OCI-LY3 (cell line): ENCODE results near the gene KCNAB1.

Source experiments
- CTCF ChIP-seq: fragments of 200-600, 300-600 bp; sonication (generic); IDR thresholded peaks from 2 replicates; pipeline ENCODE4 v1.5.1; 2014; ENCODE audit warnings: antibody characterized with exemption, low read length, low read depth
- EZH2phosphoT487 ChIP-seq: fragments of 200-600 bp; shearing (Covaris generic); IDR thresholded peaks from 2 replicates; pipeline ENCODE4 v1.6.1; 2018; ENCODE audit warnings: antibody characterized with exemption, mixed run types, low read depth

GRCh38 chr3:156259896-156260295 lies 139.5 kb downstream of the KCNAB1 start:
- TF ChIP-seq CTCF (no peak), EZH2phosphoT487 (no peak)
